ENCODE measurements around the gene RPLP2.

RPLP2 gene

DNA sequence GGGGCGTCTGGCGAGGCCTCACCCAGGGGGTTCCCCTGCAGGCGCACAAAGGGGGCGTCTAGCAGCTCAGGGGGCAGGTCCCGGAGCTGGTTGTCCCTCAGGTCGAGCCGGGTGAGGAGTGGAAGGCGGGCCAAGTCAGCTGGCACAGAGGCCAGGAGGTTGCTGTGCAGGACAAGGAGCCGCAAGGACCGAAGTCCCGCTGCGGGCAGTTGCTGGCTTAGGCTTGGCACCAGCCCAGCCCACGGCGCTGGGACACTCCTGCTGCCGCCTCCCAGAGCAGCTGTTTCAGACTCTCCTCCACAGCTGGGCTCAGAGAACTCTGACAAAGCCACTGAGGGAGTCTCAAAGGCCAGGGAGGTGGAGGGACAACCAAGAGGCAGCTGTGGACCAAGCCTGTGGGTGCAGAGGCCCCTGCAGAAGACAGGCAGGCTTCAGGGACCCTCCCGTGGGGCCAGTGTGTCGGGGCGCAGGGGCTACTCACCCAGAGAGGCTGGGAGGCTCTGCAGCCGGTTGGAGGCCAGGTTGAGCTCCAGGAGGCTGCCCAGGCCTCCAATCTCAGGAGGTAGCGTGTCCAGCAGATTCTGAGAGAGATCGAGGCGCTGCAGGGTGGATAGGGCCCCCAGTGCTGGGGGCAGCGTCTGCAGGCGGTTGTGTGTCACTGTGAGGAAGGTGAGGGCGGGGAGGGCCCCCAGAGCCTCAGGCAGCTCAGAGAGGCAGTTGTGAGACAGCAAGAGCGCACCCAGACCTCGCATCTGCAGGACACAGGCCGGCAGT is 6.9 kb upstream of the RPLP2 start:
- in situ Hi-C loops (cut with MboI; ENCODE audit: low sequenced_read_pairs), result no loop called here

DNA sequence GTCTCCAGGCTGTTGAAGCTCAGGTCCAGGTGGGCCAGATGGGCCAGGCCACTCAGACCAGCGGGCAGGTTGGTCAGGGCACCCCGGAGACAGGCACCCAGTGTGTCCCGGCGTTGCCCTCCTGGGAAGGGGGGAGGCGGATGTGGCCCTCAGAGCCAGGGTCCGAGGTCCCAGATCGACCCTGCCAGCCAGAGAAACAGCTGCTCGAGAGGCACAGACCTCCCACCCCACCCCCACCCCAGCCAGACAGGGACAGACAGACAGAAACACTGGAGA is 6.4 kb upstream of the RPLP2 start:
- in situ Hi-C loops (cut with MboI; ENCODE audit: low sequenced_read_pairs), result no loop called here

- in situ Hi-C loops (cut with MboI; ENCODE audit: low sequenced_read_pairs), result no loop called here
These were observed 5.8 kb upstream of the RPLP2 start for GRCh38 chr11:803770-804598.

GRCh38 chr11:804599-804964 is 5.2 kb upstream of the RPLP2 start:
- in situ Hi-C loops (cut with MboI; ENCODE audit: low sequenced_read_pairs), result no loop called here

DNA sequence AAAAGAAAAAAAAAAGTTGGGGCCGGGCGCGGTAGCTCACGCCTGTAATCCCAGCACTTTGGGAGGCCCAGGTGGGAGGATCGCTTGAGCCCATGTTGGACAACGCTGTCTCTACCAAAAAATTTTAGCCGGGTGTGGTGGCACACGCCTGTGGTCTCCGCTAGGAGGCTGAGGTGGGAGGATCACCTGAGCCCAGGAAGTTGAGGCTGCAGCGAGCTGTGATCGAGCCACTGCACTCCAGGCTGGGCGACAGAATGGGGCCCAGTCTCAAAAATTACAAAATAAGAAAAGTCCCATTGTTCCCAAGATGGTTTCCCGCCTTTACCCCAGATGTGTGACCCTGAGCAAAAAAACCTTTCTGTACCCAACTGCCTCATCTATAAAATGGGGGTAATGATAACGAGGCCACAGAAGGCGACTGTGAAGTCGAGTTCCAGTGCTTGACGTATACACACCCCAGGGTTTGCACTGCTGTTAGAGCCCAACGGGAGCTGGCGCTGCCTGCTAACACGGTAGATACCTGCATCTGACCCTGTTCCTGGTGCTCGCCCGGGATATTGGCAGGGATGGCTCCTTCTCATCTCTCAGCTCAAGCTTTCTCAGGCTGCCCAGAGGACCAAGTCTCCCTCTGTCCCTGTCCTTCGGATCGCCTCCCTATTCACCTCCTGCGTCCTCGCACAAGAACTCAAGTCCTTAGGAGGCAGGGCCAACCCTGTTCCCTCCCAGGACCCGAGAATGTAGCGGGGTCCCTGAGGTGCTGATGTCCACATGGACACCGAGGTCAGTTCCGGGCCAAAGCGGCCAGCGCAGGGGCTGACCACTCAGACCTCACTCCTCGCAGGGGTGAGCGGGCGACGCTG is 1.1 kb upstream of the RPLP2 start:
- in situ Hi-C loops (cut with MboI; ENCODE audit: low sequenced_read_pairs), result no loop called here

- in situ Hi-C loops (cut with MboI; ENCODE audit: low sequenced_read_pairs), result no loop called here
These were observed 337 bp downstream of the RPLP2 start for GRCh38 chr11:810040-810567.

- in situ Hi-C loops (cut with MboI; ENCODE audit: low sequenced_read_pairs), result no loop called here
These were observed 1.9 kb downstream of the RPLP2 start for GRCh38 chr11:811446-812245.

- in situ Hi-C loops (cut with MboI; ENCODE audit: low sequenced_read_pairs), result no loop called here
These were observed 2.6 kb downstream of the RPLP2 start for GRCh38 chr11:812390-812789.

DNA sequence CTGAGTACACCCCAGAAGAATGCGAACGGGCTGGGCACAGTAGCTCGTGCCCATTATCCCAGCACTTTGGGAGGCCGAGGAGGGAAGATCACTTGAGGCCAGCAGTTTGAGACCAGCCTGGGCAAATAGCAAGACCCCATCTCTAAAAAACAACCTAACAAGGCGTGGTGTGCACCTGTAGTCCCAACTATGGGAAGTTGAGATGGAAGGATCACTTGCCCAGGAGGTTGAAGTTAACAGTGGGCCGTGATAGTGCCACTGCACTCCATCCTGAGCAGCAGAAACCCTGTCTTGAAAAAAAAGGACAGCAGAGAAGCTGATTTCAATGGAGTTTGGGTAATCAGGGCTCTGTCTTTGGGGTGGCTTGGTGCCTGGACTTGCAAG is 3.3 kb downstream of the RPLP2 start:
- in situ Hi-C loops (cut with MboI; ENCODE audit: low sequenced_read_pairs), result no loop called here

DNA sequence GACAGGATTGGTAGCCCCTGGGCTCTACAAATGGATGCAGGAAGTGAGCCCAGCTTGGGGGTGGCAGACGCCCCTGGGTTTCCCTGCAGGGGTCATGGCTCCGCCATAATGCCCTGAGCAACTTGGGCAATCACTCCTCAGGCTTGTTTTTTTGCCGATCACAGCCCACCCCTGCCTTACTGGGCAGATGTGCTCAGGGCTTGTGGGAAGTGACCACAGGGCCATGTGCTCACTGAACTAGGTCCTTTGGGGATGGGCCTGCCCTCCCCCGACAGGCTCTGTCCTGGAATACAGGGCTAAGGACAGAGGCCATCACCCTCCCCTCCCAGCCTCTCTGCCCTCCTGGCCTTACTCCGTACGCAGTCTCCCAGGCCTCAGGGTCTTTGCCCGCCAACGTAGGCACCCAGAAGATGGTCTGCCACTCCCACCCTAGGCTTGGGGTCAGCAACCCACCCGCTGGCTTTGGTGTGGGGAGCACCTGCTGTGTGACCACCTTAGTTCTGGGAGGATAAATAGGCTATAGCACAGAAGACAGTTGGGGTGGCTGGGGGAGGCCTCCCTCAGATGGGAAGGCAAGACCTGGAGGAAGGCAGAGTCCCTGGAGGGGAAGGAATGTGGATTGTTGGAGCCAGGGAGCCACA is 3.8 kb downstream of the RPLP2 start:
- in situ Hi-C loops (cut with MboI; ENCODE audit: low sequenced_read_pairs), result no loop called here

DNA sequence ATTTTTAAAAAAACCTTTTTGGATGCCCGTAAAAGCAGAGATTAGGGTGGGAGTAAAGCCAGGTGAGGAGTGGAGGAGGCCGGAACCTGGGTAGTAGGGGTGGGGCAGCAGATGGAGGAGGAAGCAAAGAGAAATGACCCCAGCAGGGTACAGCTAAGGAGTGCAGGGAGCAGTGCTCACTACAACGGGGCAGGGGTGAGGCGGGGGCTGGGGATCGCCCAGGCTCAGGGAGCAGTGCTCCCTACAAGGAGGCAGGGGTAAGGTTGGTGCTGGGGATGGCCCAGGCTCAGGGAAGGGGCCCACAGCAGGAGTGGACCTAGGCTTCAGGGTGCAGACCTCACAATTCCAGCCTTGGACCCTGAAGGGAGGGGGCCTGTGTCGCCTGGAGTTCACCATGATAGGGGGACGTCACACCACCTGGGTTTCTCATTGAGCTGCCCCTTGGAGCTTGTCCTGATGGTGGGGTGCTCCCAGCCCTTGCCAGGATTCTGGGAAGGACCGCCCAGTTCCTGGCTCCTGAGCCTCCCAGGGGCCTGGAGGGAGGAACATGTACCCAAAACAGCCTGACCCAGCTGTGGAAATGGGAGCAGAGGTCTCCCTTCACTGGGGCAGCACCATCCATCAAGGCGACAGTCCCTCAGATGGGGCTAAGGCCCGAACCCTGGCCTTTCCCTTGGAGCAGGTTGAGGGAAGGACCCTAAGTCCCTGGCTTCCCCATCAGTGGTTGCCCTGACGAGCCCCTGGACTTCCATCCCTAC is 6.1 kb downstream of the RPLP2 start:
- in situ Hi-C loops (cut with MboI; ENCODE audit: low sequenced_read_pairs), result no loop called here

- in situ Hi-C loops (cut with MboI; ENCODE audit: low sequenced_read_pairs), result no loop called here
These were observed 6.6 kb downstream of the RPLP2 start for GRCh38 chr11:816433-816779.

- in situ Hi-C loops (cut with MboI; ENCODE audit: low sequenced_read_pairs), result no loop called here
These were observed 8.8 kb downstream of the RPLP2 start, which contains the start of gene PNPLA2 for GRCh38 chr11:818396-819128. TSS of gene PNPLA2 (plus strand) at chr11:818914. CDS start at chr11:819719, 805 bp downstream.

DNA sequence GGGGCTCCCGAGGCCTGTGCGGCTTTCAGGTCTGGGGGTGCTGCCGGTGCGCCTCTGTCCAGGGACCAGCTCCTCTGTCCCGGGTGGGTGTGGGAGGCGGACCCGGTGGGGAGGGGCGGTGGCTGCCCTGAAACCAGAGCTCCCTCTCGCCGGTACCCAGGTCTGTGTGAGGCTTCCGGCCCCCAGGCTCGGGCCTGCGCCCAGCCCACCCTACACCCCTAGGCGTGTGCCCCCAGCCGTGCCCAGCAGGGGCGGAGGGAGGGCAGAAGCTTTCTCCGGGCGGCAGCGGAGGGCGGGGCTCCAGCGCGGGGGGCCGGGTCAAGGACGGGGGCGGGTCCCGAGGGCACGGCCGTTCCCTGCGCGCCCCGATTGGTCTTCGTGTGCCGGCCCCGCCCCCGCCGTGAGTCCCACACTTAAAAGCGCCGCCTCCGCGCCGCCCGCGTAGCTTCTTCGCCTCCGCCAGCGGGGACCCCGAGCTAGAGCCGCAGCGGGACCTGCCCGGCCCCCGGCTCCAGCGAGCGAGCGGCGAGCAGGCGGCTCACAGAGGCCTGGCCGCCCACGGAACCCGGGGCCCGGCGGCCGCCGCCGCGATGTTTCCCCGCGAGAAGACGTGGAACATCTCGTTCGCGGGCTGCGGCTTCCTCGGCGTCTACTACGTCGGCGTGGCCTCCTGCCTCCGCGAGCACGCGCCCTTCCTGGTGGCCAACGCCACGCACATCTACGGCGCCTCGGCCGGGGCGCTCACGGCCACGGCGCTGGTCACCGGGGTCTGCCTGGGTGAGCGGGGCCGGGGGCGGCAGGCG is 9.6 kb downstream of the RPLP2 start:
- in situ Hi-C loops (cut with MboI; ENCODE audit: low sequenced_read_pairs), result no loop called here

GRCh38 chr11:819943-820649 is 10.3 kb downstream of the RPLP2 start:
- in situ Hi-C loops (cut with MboI; ENCODE audit: low sequenced_read_pairs), result no loop called here

GRCh38 chr11:820655-821511 is 11.1 kb downstream of the RPLP2 start:
- in situ Hi-C loops (cut with MboI; ENCODE audit: low sequenced_read_pairs), result no loop called here

All from hTERT RPE-1 (cell line).